SK-N-SH treated with all-trans-retinoic acid at 6 μM for 48 hours (cell line): ENCODE data around the gene WWC2.

Source experiments
- CSDC2 ChIP-seq: fragments of 250-450 bp; sonication (Bioruptor Pico); IDR thresholded peaks from 2 replicates; pipeline ENCODE4 v1.5.0; 2020; ENCODE audit warnings: mild to moderate bottlenecking, moderate library complexity
- OSR1 ChIP-seq: fragments of 250-450 bp; sonication (Bioruptor Pico); IDR thresholded peaks from 2 replicates; pipeline ENCODE4 v1.8.0; 2022; ENCODE audit warnings: moderate library complexity, mild to moderate bottlenecking, inconsistent platforms
- PPARA ChIP-seq: fragments of 250-450 bp; sonication (Bioruptor Pico); IDR thresholded peaks from 2 replicates; pipeline ENCODE4 v1.5.0; 2020; ENCODE audit warnings: mild to moderate bottlenecking, borderline replicate concordance
- RARB ChIP-seq: fragments of 250-450 bp; sonication (Bioruptor Pico); IDR thresholded peaks from 2 replicates; pipeline ENCODE4 v1.8.0; 2021; ENCODE audit warnings: mild to moderate bottlenecking, moderate library complexity
- ZC3H10 ChIP-seq: fragments of 250-450 bp; sonication (Bioruptor Pico); IDR thresholded peaks from 2 replicates; pipeline ENCODE4 v1.5.1; 2021; ENCODE audit warnings: mild to moderate bottlenecking, moderate library complexity
- TF ChIP-seq, protein P1 (sequence below): fragments of 250-450 bp; sonication (Bioruptor Pico); IDR thresholded peaks from 2 replicates; pipeline ENCODE4 v1.8.0; 2020; ENCODE audit warnings: mild to moderate bottlenecking, moderate library complexity, borderline replicate concordance
- TF ChIP-seq, protein P2 (sequence below): fragments of 250-450 bp; sonication (Bioruptor Pico); IDR thresholded peaks from 2 replicates; pipeline ENCODE4 v1.5.1; 2020; ENCODE audit warnings: low read depth, mild to moderate bottlenecking, moderate library complexity
- TF ChIP-seq, protein P3 (sequence below): fragments of 250-450 bp; sonication (Bioruptor Pico); IDR thresholded peaks from 2 replicates; pipeline ENCODE4 v1.5.0; 2020; ENCODE audit warnings: mild to moderate bottlenecking, moderate library complexity

DNA sequence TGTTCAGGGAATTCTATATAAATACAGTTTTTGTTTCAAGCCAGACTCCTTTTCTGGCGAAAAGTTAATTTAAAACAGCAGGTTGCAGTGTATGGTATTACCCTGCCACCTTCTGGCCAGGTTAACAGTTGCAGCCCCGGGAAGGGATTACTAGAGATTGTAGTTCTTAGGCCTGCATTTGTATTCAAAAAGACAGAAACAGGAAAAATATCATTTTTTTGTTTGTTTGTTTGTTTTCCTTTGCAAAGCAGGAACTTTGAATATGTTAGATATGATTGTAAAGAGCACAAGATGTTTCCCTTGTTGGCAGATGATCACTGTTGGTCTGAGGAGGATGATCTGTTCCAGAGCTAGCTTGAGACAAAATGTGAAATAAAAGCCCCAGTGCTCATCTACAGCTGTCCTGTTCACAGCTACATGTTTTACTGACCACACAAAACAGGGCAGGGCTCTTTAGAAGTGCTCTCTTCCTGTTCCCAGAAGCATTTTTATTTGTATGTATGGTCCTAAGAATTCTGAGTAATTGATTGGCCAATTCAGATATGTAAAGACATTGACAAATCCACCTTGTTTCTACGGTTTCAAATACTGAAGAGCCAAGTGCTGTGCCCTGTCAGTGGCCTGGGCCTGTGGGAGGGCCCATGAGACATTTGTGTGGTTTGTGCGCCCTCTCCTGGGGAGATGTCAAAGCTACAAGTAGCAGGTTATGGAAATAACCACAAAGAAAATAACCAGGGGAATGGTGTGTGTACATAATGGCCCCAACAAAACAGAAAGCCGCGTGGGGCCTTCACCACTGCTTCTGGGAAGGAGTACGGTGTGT lies 163.1 kb downstream of the WWC2 start:
- TF ChIP-seq, protein P1, sequence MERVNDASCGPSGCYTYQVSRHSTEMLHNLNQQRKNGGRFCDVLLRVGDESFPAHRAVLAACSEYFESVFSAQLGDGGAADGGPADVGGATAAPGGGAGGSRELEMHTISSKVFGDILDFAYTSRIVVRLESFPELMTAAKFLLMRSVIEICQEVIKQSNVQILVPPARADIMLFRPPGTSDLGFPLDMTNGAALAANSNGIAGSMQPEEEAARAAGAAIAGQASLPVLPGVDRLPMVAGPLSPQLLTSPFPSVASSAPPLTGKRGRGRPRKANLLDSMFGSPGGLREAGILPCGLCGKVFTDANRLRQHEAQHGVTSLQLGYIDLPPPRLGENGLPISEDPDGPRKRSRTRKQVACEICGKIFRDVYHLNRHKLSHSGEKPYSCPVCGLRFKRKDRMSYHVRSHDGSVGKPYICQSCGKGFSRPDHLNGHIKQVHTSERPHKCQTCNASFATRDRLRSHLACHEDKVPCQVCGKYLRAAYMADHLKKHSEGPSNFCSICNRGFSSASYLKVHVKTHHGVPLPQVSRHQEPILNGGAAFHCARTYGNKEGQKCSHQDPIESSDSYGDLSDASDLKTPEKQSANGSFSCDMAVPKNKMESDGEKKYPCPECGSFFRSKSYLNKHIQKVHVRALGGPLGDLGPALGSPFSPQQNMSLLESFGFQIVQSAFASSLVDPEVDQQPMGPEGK (CRISPR knock-in tag) = no peak
- TF ChIP-seq ZC3H10 (CRISPR knock-in tag) (no peak), RARB (no peak), OSR1 (CRISPR knock-in tag) (no peak), CSDC2 (CRISPR knock-in tag) (no peak), PPARA (CRISPR knock-in tag) (no peak)
- TF ChIP-seq, protein P2, sequence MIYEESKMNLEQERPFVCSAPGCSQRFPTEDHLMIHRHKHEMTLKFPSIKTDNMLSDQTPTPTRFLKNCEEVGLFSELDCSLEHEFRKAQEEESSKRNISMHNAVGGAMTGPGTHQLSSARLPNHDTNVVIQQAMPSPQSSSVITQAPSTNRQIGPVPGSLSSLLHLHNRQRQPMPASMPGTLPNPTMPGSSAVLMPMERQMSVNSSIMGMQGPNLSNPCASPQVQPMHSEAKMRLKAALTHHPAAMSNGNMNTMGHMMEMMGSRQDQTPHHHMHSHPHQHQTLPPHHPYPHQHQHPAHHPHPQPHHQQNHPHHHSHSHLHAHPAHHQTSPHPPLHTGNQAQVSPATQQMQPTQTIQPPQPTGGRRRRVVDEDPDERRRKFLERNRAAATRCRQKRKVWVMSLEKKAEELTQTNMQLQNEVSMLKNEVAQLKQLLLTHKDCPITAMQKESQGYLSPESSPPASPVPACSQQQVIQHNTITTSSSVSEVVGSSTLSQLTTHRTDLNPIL (CRISPR knock-in tag) = no peak
- TF ChIP-seq, protein P3, sequence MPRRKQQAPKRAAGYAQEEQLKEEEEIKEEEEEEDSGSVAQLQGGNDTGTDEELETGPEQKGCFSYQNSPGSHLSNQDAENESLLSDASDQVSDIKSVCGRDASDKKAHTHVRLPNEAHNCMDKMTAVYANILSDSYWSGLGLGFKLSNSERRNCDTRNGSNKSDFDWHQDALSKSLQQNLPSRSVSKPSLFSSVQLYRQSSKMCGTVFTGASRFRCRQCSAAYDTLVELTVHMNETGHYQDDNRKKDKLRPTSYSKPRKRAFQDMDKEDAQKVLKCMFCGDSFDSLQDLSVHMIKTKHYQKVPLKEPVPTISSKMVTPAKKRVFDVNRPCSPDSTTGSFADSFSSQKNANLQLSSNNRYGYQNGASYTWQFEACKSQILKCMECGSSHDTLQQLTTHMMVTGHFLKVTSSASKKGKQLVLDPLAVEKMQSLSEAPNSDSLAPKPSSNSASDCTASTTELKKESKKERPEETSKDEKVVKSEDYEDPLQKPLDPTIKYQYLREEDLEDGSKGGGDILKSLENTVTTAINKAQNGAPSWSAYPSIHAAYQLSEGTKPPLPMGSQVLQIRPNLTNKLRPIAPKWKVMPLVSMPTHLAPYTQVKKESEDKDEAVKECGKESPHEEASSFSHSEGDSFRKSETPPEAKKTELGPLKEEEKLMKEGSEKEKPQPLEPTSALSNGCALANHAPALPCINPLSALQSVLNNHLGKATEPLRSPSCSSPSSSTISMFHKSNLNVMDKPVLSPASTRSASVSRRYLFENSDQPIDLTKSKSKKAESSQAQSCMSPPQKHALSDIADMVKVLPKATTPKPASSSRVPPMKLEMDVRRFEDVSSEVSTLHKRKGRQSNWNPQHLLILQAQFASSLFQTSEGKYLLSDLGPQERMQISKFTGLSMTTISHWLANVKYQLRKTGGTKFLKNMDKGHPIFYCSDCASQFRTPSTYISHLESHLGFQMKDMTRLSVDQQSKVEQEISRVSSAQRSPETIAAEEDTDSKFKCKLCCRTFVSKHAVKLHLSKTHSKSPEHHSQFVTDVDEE (CRISPR knock-in tag) = no peak
